Activated T-helper 1 cell treated with anti-CD3 and anti-CD28 coated beads, Interleukin-2, amount 50 U/mL, for 16 hours (primary cell): Measurements from ENCODE around the gene CREB5.

Experiments
- DNase-seq, 2 donors: peaks; one replicate each; pipeline ENCODE4 v3.0.0-alpha.2; 2020; ENCODE audit warnings: low read depth in 1 of 2, low spot score in 1 of 2

Gene CREB5

DNA sequence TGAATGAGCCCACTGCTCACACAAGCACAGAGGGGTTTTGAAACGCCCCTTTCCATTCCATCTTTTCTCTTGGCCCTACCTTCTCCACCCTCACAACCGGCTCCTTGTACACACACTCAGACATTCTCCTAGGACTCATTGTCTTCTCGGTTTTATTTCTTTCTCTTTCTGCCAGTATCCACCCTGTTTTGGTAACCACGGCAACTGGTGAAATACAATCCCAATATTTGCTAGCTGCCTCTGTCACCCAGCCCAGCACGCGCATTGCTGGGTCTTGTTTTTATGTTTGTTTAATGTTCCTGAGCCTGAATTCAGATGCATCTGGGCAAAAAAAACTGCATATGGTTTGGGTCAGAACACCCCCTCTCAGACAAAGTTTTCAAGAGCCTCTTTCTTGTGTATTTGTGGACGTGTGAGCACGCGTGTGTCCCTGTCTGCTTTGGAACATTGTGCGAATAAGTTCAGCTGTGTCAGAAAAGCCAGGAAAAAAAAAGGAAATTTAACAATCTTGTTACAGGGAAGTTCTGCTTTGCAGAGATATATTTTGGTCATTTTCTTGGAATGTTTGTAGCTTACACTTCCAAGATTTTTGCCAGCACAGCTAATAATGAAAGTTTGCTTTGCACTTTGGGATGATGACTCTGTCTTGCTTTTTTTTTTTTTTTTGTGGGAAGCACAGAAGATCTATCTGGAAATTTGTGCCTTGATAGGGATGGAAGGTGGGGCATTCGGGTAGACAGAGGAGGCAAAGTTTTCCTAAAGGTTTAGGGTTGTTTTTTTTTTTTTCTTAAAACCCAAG is 320.0 kb downstream of the CREB5 start:
- no peak for DNase-seq

- no peak for DNase-seq
Measured at GRCh38 chr7:28733035-28733434, 320.7 kb downstream of the CREB5 start.

GRCh38 chr7:28738412-28738811 is 326.1 kb downstream of the CREB5 start:
- DNase-seq: no peak

DNA sequence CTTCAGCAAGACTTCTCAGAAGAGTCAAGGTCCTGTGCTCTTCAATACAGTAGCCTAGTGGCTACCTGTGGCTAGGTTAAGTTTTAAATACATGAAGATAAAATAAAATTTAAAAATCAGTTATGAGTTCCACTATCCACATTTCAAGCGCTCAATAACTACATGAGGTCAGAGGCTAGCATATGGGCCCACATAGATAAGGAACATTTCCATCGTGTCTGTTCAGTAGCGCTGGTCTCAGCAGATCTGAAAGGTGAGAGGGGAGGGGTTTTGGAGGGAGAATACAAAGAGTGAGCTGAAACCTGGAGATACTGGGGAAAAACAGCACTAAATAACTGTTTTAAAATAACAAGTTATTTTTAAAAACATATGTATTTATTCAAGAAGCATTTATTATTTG is 326.8 kb downstream of the CREB5 start:
- no peak for DNase-seq

DNA sequence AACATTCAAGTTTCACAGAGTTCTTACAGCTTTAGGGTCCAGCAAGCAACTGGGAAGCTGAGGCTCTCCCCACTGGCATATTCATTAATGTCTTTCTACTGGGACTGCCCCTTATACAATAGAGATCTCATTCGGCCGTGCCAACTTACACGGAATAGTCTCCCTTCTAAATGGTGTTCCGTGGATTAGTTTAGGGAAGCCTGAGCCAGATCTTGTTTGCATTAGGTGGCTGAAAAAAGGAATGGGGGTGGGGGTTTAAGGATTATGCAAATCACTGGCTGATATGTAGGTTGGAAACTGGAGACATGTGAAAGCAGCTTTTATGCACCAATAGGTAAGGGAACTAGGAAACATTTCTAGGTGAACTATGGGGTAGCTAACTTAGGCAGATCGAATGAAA is 327.5 kb downstream of the CREB5 start:
- no peak for DNase-seq

DNA sequence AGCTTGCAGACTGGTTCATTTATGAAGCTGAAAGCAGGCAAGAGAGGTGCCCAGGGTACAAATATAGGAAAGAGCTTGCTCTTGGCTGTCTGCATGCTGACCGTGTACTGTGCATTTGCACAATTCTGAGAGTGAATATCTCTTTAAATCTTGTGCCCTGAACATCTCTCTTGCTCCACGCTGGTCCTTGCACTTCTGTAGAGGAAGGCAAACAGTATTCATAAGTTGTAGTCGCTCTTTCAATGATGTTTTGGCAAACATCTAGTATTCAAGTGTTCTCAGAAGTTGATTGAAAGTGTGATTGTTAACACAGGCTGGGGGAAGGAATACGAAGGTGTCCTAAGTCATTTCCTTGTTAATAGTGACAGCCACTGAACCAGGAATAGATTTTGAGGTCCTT is 332.6 kb downstream of the CREB5 start:
- no peak for DNase-seq

- no peak for DNase-seq
Measured at GRCh38 chr7:28745351-28745750, 333.0 kb downstream of the CREB5 start.

GRCh38 chr7:28747404-28747803 is 335.1 kb downstream of the CREB5 start:
- no peak for DNase-seq

DNA sequence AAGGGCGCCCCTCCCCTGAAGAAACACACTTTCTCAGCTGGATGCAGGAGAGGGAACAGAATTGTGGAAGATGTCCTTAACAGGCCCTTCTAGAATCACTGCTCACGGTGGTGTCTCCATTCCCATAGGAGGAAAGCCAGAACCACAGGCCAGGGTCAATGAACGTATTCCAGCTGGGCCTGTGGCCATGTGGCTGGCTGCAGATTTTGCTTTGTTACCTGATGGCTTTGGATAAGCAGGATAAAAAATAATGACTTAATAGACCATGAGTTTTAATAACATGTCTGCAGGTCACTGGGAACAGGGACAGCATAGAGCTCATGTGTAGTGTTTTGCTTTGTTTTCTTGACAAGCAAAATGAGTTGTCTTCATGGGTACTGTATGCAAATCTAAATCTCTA is 335.5 kb downstream of the CREB5 start:
- DNase-seq: no peak

DNA sequence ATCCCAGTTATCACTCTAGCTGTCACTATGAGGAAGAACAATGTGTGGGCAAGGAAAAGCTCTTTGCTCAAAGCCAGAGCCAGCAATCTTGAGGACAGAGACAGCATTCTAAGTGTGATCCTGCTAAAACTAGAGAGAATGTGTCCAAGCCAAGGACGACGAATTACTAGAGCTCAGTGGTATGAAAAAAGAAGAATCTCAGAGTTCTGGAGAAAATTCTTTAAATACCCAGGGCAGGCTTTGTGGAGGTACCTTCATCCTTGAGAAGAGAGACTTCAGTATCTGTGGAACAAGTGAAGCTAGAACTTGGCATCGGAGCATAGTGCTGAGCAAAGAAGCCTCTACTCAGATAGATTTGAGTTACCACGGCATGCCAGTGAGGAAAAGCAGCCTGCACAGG is 336.0 kb downstream of the CREB5 start:
- DNase-seq: no peak

- no peak for DNase-seq
Measured at GRCh38 chr7:28748933-28749584, 336.7 kb downstream of the CREB5 start.

DNA sequence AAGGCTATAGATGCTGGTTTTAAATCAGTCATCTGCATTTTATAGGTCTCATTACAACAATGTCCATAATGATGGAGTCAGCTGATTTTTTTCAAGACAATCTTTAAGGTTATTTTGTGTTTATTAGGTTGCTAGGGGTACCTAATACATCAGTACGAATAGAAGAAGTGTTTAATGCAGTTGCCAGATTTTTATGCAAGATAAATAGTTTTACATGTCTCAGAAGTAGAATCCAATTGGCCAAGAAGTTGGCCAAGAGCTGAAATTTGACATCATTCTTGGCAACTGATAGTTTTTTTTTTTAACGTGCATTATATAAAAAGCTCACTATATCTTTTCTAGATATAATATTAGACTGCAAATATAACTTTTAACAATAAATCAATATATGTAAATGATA is 337.3 kb downstream of the CREB5 start:
- no peak for DNase-seq

DNA sequence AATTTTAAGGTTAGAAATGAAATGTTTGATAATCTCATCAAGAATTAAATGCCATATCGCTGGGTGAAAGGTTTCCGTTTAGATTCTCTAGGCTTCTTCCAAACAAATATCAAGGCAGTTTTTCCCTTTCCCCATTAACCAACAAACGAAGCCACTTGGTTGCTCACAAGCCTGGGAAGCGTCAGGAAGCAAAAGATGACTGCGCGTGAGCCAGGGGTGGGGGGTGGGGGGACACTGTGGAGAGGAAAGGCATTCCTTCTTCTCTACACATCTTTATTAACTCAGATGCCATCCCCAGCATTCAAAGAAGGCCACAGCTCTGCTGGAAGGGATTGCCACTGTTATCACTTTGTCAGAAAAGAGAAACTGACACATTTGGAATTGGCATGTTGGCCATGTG is 338.7 kb downstream of the CREB5 start:
- DNase-seq: no peak

DNA sequence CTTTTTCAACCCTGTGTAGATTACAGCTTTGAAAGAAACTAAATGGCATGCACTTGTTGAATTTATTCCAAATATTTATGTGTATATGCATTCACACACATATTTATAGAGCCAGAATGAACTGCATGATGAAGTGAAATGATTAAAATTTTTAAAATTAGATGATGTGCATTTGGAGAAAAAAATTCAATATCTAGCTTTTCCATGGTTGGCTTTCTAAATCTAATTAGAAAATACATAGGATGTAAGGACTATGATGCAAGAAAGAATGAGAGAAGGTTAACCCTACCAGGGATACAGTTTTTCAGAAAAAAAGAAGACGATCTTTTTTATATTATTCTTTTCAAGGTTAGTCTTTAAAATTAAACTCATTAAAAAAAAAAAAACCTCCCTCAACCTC is 341.3 kb downstream of the CREB5 start:
- DNase-seq: no peak

DNA sequence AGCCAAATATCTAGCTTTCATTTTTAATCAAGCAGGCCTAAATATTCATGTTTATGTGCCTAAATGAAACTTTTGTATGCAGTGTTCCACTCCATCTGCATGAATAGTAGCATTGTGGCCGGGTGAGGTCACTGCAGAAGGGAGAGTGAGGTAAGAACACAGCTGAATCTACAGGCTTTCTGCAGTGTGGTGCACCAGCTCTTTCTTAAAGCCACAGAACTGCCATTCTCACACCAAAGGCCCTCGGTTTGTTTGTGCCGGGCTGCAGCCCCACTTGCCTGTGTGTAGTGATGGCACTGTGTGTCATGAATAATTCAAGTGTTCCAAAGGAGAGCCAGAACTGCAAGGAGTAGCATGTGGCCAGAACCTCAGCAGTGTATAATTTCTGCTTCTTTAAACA is 341.7 kb downstream of the CREB5 start:
- no peak for DNase-seq

- DNase-seq: no peak
Measured at GRCh38 chr7:28754447-28754846, 342.1 kb downstream of the CREB5 start.

- no peak for DNase-seq
Measured at GRCh38 chr7:28755255-28755654, 342.9 kb downstream of the CREB5 start.

GRCh38 chr7:28758186-28758585 is 345.9 kb downstream of the CREB5 start:
- no peak for DNase-seq

GRCh38 chr7:28759475-28759971 is 347.2 kb downstream of the CREB5 start:
- DNase-seq: no peak

DNA sequence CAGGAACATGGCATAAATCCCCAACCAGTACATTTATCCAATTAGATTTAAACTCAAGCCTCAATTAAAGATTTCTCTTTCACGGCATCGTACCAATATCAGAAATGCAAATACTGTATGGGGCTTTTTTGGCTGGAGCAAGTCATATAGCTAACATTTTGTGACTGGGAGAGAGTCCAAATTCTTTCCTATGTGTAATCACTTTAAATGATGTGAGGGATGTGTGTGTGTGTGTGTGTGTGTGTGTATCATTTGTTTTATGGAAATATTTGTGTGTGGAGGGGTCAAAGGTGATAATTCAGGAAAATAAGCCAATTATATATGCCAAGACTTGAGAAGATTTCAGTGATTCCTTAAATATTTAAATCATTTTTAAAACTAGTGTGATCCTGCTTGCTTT is 349.2 kb downstream of the CREB5 start:
- no peak for DNase-seq

- no peak for DNase-seq
Measured at GRCh38 chr7:28762651-28763050, 350.3 kb downstream of the CREB5 start.

GRCh38 chr7:28766359-28766758 is 354.0 kb downstream of the CREB5 start:
- DNase-seq: no peak

DNA sequence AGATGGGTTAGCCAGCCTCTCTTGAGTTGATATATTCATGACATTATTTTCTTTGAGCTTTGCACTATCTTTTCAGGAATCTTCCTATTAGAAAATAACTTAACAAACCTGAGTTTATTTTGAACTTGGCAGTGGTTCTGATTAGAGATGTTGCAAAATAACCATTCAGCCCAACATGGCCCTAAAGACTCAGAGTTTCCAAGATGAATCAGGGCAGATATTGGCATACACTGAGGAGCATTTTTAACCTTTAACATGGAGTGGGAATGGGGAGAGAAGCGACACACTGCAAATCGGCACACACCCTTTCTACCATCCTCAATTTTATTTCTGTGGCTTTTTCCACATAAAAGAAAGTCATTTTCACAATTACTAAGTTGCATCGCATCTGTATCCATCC is 355.0 kb downstream of the CREB5 start:
- DNase-seq: no peak
